Fibroblast of skin of left quadriceps (primary cell): Measurements from ENCODE around the gene DRC1.
A peak's percentile ranks its signal among the peaks of the same experiment; 100 is the strongest.

ENCODE experiments used
- DNase-seq, 2 experiments: peaks; one replicate each; pipeline ENCODE4 v3.0.0-alpha.2; 2013; ENCODE audit warnings: low read depth in 2 of 2

Gene DRC1

GRCh38 chr2:26444236-26444635 is 42.5 kb downstream of the DRC1 start:
- no peak for DNase-seq

GRCh38 chr2:26448651-26449050 is 46.9 kb downstream of the DRC1 start:
- no peak for DNase-seq

- DNase-seq = no peak
These were observed 47.7 kb downstream of the DRC1 start for GRCh38 chr2:26449278-26450030.

- no peak for DNase-seq
These were observed 48.4 kb downstream of the DRC1 start for GRCh38 chr2:26450031-26450635.

GRCh38 chr2:26451700-26452099 is 50.0 kb downstream of the DRC1 start:
- DNase-seq = no peak

GRCh38 chr2:26453421-26454329 is 52.0 kb downstream of the DRC1 start:
- DNase-seq = no peak

- no peak for DNase-seq
These were observed 52.9 kb downstream of the DRC1 start for GRCh38 chr2:26454561-26455001.

GRCh38 chr2:26455037-26455669 is 53.4 kb downstream of the DRC1 start:
- no peak for DNase-seq

GRCh38 chr2:26455670-26456439 is 54.1 kb downstream of the DRC1 start:
- no peak for DNase-seq

- DNase-seq = no peak
These were observed 54.9 kb downstream of the DRC1 start for GRCh38 chr2:26456440-26457250.

- DNase-seq = no peak
These were observed 55.5 kb downstream of the DRC1 start for GRCh38 chr2:26457251-26457666.

GRCh38 chr2:26457695-26458364 is 56.1 kb downstream of the DRC1 start:
- DNase-seq = no peak

GRCh38 chr2:26458365-26459042 is 56.8 kb downstream of the DRC1 start:
- DNase-seq = no peak

GRCh38 chr2:26459991-26460612 is 58.4 kb downstream of the DRC1 start:
- no peak for DNase-seq

GRCh38 chr2:26460613-26461031 is 58.9 kb downstream of the DRC1 start:
- no peak for DNase-seq

GRCh38 chr2:26461601-26462023 is 59.9 kb downstream of the DRC1 start:
- no peak for DNase-seq

GRCh38 chr2:26462100-26462499 is 60.4 kb downstream of the DRC1 start:
- no peak for DNase-seq

- DNase-seq = peak; percentile 24 to 25
These were observed 61.0 kb downstream of the DRC1 start for GRCh38 chr2:26462511-26463243.
